A549 (cell line): ENCODE measurements around the gene LMBR1L.
"Not testable (repeated sequence)": the region's sequence is repeated elsewhere in the genome, so short reads cannot be mapped to it uniquely, and the experiment has no call there.

Source experiments
- ELK1 ChIP-seq: fragments of 150-350 bp; IDR thresholded peaks from 2 replicates; pipeline ENCODE4 v1.6.1; 2014; ENCODE audit warnings: low read depth, mild to moderate bottlenecking, low read length
- HOXB5 ChIP-seq: fragments of 250-450 bp; sonication (Bioruptor Pico); IDR thresholded peaks from 2 replicates; pipeline ENCODE4 v1.5.0; 2020; ENCODE audit warnings: mild to moderate bottlenecking, moderate library complexity
- KDM1A ChIP-seq: fragments of 200-600 bp; sonication (generic); IDR thresholded peaks from 2 replicates; pipeline ENCODE4 v1.6.1; 2016; ENCODE audit warnings: low read depth, mild to moderate bottlenecking
- POLR2A ChIP-seq: IDR thresholded peaks from 2 replicates; pipeline ENCODE4 v1.6.1; 2012; ENCODE audit warnings: mild to moderate bottlenecking, low read length

- not testable (repeated sequence) for TF ChIP-seq POLR2A; ELK1; HOXB5 (CRISPR knock-in tag); KDM1A
These were observed 26.4 kb upstream of the LMBR1L start for GRCh38 chr12:49136997-49137396.
